Ectodermal cell (in vitro differentiated cells): ENCODE measurements around the gene POLE.

Experiments
- H3K27ac ChIP-seq: 2 replicates; pipeline ENCODE4 v1.7.0; 2013; ENCODE audit warnings: mild to moderate bottlenecking, low read depth, low read length; ENCODE audit not compliant: insufficient read depth, poor library complexity, severe bottlenecking
- H3K27me3 ChIP-seq: 2 replicates; pipeline ENCODE4 v1.7.0; 2013; ENCODE audit warnings: mild to moderate bottlenecking, low read length; ENCODE audit not compliant: insufficient read depth, control insufficient read depth, poor library complexity, severe bottlenecking
- H3K36me3 ChIP-seq: one replicate; pipeline ENCODE4 v1.7.0; 2013; ENCODE audit warnings: low read length; ENCODE audit not compliant: control insufficient read depth, insufficient read depth
- H3K4me1 ChIP-seq: one replicate; pipeline ENCODE4 v1.7.0; 2013; ENCODE audit warnings: low read length; ENCODE audit not compliant: control insufficient read depth, insufficient read depth
- H3K4me3 ChIP-seq: 2 replicates; pipeline ENCODE4 v1.7.0; 2013; ENCODE audit warnings: low read depth, low read length, control low read depth; ENCODE audit not compliant: insufficient read depth
- H3K9me3 ChIP-seq: 2 replicates; pipeline ENCODE4 v1.7.0; 2013; ENCODE audit warnings: mild to moderate bottlenecking, low read length, moderate library complexity; ENCODE audit not compliant: control insufficient read depth
- WGBS, 2 experiments: methylation state at CpG; one replicate each; pipeline ENCODE4 v1.1.7; 2013; ENCODE audit warnings: missing lambda C conversion rate in 2 of 2; 5-methylcytosine and 5-hydroxymethylcytosine counted together

POLE gene

DNA sequence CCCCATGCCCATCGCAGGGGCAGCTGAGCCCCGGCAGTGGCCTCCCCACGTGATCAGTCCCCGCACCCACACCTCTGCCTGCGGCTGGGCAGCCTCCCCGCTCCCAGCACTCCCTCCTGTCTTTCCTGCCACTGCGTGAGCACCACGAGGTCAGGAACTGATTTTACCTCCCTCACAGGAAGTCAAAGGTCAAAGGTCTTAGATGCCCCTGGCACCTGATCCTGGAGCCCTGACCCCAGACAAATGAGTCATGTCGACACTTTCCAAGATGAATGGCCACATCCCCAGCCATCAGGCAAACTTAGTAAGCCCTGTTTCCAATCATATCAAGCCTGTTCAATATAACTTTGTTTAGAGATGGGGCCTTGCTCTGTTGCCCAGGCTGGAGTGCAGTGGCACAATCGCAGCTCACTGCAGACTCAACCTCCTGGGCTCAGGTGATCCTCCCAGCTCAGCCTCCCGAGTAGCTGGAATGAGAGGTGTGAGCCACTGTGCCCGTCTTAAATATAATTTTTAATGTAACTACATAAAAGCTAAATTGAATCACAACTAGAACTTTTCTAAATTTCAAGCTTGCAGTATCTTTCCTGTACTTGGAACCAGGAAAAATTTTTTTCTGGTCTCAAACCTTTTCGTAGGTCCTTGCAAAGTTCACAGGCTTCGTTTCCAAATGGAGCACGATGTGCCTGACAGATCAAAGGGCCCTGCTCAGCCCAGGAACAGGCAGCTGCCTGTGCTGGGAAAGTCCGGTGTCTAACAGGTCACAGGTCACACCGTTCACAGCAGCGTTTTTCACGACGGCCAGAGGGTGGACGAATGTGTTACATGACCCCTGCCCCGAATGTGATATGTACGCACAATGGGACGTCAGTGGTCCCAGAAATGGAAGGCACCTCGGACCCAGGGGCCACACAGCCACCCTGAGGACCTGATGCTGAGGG lies 78.6 kb downstream of the POLE start:
- H3K4me3 ChIP-seq = no peak overlapping the region
- peaks cover 97% of the 10 kb centered on the region for H3K27me3 ChIP-seq
- whole genome bisulfite sequencing, 2 experiments = 71 to 74% methylated on average over 25 of the region's 25 CpGs
- no peak overlapping the region for H3K27ac ChIP-seq
- no peaks in the 10 kb centered on the region for H3K9me3 ChIP-seq
- H3K36me3 ChIP-seq = no peaks in the 10 kb centered on the region
- peaks cover 17% of the 10 kb centered on the region for H3K4me1 ChIP-seq

DNA sequence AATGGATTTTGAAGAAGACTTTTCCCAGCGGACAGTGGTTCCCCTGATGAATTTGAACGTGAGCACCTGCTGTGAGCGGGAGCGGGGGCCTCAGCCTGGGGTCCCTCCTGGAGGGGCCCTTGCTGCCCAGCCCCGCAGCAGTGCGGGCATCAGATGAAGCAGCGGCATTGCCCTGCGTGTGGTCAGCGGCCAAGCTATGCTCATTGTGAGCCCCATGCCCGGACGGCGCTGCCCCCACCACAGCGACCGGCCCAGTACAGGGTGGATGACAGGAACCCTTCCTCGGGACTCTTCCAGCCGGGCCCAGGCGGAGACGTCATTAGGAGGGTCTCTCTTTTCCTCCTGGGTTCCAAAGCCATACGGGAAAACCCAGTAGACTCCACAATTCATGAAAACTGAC lies 80.2 kb downstream of the POLE start:
- peaks cover 97% of the 10 kb centered on the region for H3K27me3 ChIP-seq
- H3K4me3 ChIP-seq = no peak overlapping the region
- no peaks in the 10 kb centered on the region for H3K9me3 ChIP-seq
- WGBS, 2 experiments = 81 to 82% methylated on average over 19 of the region's 19 CpGs
- H3K4me1 ChIP-seq = peaks cover 17% of the 10 kb centered on the region
- no peaks in the 10 kb centered on the region for H3K36me3 ChIP-seq
- no peak overlapping the region for H3K27ac ChIP-seq

DNA sequence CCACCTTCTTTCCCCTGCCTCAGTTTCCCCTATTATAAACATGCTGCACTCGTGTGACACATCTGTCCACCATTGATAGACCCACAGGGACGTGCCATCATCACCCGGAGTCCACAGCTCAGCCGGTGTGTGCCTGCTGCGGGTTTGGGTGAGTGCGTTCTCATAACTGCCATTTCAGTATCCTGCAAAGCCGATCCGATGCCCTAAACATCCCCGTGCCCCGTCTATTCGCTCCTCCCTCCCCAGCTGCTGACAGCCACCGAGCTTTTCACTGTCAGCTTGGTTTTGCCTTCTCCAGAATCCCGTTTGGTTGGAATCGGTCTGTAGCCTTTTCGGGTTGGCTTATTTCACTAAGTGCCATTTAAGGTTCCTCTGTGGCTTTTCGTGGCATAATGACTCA lies 80.7 kb downstream of the POLE start:
- WGBS, 2 experiments = 75% methylated on average over 16 of the region's 16 CpGs
- Histone ChIP-seq H3K4me3 (no peak overlapping the region), H3K36me3 (no peaks in the 10 kb centered on the region), H3K4me1 (peaks cover 17% of the 10 kb centered on the region), H3K9me3 (no peaks in the 10 kb centered on the region), H3K27ac (no peak overlapping the region), H3K27me3 (peaks cover 97% of the 10 kb centered on the region)

DNA sequence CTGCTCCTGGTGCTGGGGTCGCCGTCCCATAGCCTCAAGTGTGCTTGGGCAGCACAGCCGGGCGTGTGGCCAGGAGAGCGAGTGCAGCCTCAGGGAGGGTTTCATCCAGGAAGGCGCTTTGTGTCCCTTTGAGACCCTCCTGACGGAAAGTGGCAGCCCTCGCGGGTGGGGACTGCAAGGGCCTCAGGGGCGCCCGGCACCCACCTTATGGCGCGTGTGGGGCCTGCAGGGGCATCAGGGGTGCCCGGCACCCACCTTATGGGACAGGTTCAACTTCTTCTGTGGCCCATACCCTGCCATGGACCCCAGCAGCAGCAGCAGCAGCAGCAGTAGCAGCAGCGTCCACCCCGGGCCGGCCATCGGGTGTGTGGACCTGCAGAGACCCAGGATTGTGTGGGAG lies 81.2 kb downstream of the POLE start:
- Histone ChIP-seq H3K4me1 (peaks cover 17% of the 10 kb centered on the region), H3K9me3 (no peaks in the 10 kb centered on the region), H3K4me3 (no peak overlapping the region), H3K27ac (no peak overlapping the region), H3K36me3 (no peaks in the 10 kb centered on the region), H3K27me3 (peaks cover 97% of the 10 kb centered on the region)
- WGBS, 2 experiments = 85% methylated on average over 18 of the region's 18 CpGs

DNA sequence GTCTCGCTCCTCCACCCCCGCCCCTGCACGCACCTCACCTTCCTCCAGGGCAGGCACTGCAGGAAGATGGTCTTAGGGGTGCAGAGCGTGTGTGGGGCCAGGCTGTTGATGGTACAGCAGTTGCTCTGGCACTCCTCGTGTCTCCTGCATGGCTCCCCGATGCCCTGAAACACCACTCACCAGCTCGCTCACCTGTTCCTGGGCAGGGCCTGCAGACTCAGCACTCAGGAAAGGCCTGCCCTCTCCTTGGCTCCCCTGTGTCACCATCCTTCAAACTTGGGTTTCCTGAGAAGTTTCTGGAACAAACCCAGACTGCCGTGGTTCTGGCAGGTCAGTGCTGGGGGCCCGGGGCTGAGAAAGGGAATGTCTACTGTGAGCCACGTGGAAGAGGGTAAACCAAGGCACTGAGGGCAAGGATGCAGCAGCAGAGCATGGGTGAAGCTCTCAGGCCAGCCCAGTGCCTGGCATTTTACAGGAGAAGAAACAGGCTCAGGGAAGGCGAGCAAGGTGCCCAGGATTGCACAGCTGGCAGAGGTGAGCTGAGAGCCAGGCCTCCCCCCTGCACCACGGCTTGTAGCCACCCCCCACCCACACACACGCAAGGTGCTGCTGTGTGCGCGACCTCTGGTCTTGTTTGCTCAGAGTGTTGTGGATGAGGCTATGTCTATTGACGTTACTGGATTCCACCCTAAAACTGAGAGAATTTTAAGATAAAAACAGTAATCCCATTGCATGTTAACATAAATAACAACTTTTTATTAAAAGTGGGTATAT lies 82.3 kb downstream of the POLE start:
- WGBS, 2 experiments = 89% methylated on average over 13 to 15 of the region's 16 CpGs
- Histone ChIP-seq H3K27ac (no peak overlapping the region), H3K27me3 (peaks cover 97% of the 10 kb centered on the region), H3K36me3 (no peaks in the 10 kb centered on the region), H3K4me3 (no peak overlapping the region), H3K4me1 (peaks cover 17% of the 10 kb centered on the region), H3K9me3 (no peaks in the 10 kb centered on the region)

DNA sequence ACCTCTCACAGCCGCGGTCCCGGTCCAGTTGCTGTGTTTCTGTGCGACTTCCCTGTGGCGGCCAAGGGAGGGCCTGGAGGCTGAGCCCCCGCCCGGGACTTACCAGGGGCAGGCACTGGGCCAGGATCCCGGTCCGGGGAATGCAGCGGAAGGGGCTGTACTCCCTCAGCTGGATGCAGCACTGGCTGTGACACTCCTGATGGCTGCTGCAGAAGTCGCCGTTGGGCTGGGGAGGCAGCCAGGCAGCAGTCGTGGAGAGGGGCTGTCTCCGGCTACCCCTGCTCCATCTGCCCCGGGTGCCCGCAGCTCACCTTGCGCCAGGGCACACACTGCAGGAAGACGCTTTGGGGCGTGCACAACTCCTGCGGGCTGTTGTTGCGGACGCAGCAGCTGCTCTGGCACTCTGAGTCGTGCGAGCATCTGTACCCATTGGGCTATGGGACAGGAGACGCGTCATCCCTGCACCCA lies 83.0 kb downstream of the POLE start:
- H3K36me3 ChIP-seq = no peaks in the 10 kb centered on the region
- peaks cover 16% of the 10 kb centered on the region for H3K4me1 ChIP-seq
- no peaks in the 10 kb centered on the region for H3K9me3 ChIP-seq
- WGBS, 2 experiments = 85 to 87% methylated on average over 26 of the region's 26 CpGs
- H3K27me3 ChIP-seq = peaks cover 97% of the 10 kb centered on the region
- H3K27ac ChIP-seq = no peak overlapping the region
- no peak overlapping the region for H3K4me3 ChIP-seq

DNA sequence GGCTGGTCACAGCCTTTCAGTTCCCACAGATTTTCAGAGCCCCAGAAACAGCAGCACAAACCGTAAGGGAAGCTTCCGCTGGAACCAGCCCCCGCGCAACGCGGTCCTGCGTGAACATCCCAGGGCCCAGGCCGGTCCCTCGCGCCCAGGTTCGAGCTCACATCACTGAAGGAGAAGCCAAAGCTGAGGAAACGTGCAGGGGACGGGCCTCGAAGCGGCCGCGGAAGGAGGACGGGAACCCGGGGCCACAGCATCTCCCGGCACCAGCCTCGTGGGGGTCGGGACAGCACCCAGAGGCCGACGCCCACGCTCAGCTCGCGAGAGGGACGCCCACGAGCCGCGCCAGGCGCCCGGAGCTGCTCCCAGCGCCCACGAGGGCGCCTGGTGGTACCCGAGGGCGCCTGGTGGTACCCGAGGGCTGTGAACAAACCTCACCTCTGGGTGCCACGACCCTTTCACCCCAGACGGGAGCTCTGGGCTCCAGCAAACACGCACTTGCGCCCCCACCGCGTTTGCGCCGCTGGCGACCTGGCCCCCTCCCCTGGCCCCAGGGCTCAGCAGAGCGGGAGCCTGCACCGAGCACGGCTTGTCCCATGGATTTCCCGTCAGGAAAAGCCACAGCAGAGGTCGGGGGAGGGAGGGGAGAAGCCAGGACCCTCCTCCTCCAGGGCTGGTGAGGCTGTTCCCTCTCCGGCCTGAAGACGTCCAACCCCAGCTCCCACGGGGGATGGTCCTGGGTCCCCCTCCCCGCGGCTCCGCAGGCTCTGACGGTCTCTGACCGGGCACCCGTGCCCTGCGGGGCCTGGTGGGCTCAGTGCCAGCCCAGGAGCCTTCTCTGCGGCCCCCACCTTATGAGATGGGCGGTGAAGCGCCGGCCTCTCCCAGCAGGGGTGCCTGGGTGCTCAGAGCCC lies 83.6 kb downstream of the POLE start:
- H3K27ac ChIP-seq = no peak overlapping the region
- peaks cover 96% of the 10 kb centered on the region for H3K27me3 ChIP-seq
- H3K4me3 ChIP-seq = no peak overlapping the region
- WGBS, 2 experiments = 83 to 85% methylated on average over 67 of the region's 67 CpGs
- peaks cover 12% of the 10 kb centered on the region for H3K4me1 ChIP-seq
- H3K36me3 ChIP-seq = no peaks in the 10 kb centered on the region
- H3K9me3 ChIP-seq = no peaks in the 10 kb centered on the region

DNA sequence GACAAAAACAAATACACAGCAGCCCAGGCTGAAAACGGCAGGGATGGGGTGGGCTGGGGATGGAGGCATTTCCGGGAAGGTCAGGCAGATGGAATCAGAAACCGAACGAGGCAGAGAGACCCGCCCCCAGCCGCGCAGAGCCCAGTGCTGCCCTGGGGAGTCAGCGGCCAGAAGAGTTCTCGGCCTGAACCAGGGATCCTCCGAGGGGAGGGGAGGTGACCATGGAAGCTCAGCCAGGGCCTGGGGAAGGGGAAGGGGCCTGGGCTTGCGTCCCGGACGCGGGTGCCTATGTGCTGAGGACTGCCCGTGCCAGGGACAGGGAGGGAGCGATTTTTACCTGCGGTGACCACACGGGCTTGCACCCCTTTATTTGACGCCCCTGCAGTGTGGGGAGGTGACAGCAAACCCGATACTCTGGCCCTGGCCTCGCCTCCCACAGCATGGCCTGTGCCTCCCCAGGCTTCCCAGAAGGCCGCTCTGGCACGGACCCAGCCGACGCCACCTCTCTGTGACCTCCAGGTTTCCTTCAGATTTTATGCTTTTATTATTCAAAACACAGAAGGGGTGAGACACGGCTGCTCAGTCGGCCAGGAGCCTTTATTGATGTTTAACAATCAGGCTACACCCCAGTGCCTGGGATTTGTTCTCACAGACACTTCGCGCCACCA lies 84.4 kb downstream of the POLE start:
- no peak overlapping the region for H3K27ac ChIP-seq
- 52 to 55% methylated on average over 29 of the region's 29 CpGs for WGBS, 2 experiments
- peaks cover 4% of the 10 kb centered on the region for H3K4me1 ChIP-seq
- no peaks in the 10 kb centered on the region for H3K36me3 ChIP-seq
- H3K4me3 ChIP-seq = no peak overlapping the region
- no peaks in the 10 kb centered on the region for H3K9me3 ChIP-seq
- H3K27me3 ChIP-seq = peaks cover 91% of the 10 kb centered on the region

DNA sequence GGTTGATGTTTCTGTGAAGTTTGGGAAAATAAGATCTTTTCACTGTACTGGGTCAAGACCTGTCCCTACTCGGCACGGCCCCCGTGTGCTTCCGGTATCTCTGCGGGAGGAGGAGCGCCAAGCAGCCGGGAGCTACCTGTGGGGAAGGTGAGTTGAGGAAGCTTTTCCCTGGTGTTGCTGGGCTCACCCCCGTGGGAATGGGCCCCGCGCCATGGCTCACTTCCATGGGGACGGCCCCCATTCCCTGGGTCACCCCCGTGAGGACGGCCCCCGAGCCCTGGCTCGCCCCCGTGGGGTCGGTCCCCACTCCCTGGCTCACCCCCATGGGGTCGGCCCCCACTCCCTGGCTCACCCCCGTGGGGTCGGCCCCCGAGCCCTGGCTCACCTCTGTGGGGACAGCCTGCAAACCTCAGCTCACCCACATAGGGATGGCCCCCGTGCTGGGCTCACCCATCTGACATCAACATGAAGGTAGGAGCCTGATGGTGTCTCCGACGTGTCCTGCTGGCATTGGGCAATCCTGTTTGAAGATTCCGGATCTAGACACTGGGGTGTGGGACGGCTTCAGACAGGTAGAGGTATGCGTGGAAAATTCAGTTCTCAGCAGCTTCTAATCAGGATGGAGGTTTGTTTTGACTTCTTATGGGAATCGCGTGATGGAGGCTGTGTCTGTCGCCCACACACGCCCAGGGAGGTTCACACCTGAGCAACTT lies 85.8 kb downstream of the POLE start:
- Histone ChIP-seq H3K4me1 (peaks cover 4% of the 10 kb centered on the region), H3K27me3 (peaks cover 91% of the 10 kb centered on the region)
- 85 to 86% methylated on average over 31 of the region's 31 CpGs for WGBS, 2 experiments

More for the DNA sequence above, 85.8 kb downstream of the POLE start:
- H3K9me3 ChIP-seq = no peaks in the 10 kb centered on the region
- no peaks in the 10 kb centered on the region for H3K36me3 ChIP-seq
- H3K27ac ChIP-seq = no peak overlapping the region
- H3K4me3 ChIP-seq = no peak overlapping the region
